Testis (tissue), 3 donors: ENCODE measurements around the gene XPNPEP1. TPM values are rescaled to one million over a fixed set of nuclear protein-coding genes. Genes with fewer than 3 reads are reported as not detected.

Experiments used
- DNase-seq: peaks from one replicate; pipeline ENCODE4 v3.0.0-alpha.2; 2019
- H3K27ac ChIP-seq, 2 donors: fragments of 200-600 bp; sonication (generic); one replicate each; pipeline ENCODE4 v1.5.1; 2019
- H3K27me3 ChIP-seq: fragments of 200-600 bp; sonication (generic); one replicate; pipeline ENCODE4 v1.5.1; 2019
- H3K36me3 ChIP-seq: fragments of 200-600 bp; sonication (generic); one replicate; pipeline ENCODE4 v1.5.1; 2017; ENCODE audit warnings: low read depth; ENCODE audit errors: missing control alignments
- H3K4me1 ChIP-seq: fragments of 200-600 bp; sonication (generic); one replicate; pipeline ENCODE4 v1.5.1; 2019
- H3K4me3 ChIP-seq, 2 donors: fragments of 200-600 bp; sonication (generic); one replicate each; pipeline ENCODE4 v1.5.1; 2017 to 2019
- H3K9me3 ChIP-seq: fragments of 200-600 bp; sonication (generic); one replicate; pipeline ENCODE4 v1.5.1; 2017
- POLR2A ChIP-seq: fragments of 450-650 bp; IDR thresholded peaks from one replicate; pipeline ENCODE4 v1.6.1; 2017; ENCODE audit warnings: antibody characterized with exemption, mild to moderate bottlenecking, moderate library complexity
- WGBS, 2 donors: methylation state at CpG; one replicate each; pipeline ENCODE4 v1.1.5; 2018; 5-methylcytosine and 5-hydroxymethylcytosine counted together
- intact Hi-C: fragments of 100-400 bp; cut with DNase I; formaldehyde crosslinking; loops from one replicate; pipeline ENCODE4 v1.15.1; 2023; ENCODE audit warnings: low total_unique reads
- polyA plus RNA-seq: library from polyadenylated mRNA; stranded (reverse); fragments of 350-450 nt; fragmentation: Illumina TruSeq; extraction: RNeasy Lipid Tissue Mini Kit (QIAGEN cat#74804); gene quantifications from one replicate; pipeline ENCODE4 v1.2.3, GENCODE V29; 2014; ENCODE audit warnings: low read depth, low replicate concordance; ENCODE audit not compliant: insufficient read depth
- total RNA-seq, 2 donors: library from RNA; depleted of rRNA; stranded (reverse); fragments of >200 nt; gene quantifications; one replicate each; pipeline ENCODE4 v1.2.3, GENCODE V29; 2016
- TF ChIP-seq, protein P1 (sequence below), 3 experiments: fragments of 450-650 bp in 2 of 3; fragments of 200-600 bp in 1 of 3; sonication (generic) in 1 of 3; IDR thresholded peaks; one replicate each; pipeline ENCODE4 v1.5.1; 2016 to 2019; ENCODE audit warnings: antibody characterized with exemption in 3 of 3, mild to moderate bottlenecking in 2 of 3, moderate library complexity in 1 of 3

The XPNPEP1 gene
- total and polyA plus RNA-seq, 3 donors from 2014 or later = 55.5 to 118 (median 90.2) TPM

DNA sequence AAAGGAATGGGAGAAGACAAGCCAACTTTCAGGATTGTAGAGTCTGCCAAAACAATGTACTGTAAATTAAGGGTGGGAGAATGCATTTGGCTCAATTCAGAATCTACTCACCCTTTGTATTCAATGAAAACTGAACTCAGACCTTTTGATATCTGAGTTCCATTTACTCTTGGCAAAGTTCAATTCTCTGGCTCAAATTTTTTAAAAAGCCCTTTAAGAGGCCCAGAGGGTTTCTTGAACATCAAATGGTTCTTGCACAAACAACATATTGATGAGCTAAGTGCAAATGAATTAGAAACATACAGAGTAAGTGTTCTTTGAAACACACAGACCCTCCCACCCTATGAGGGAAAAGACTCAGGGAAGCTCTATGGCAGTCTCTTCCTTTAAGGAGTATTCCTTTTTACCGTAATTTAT lies 5.2 kb upstream of the XPNPEP1 start:
- Histone ChIP-seq H3K9me3 (no peaks in the 10 kb centered on the region), H3K4me1 (peaks cover 7% of the 10 kb centered on the region), H3K27ac (no peak overlapping the region), H3K36me3 (no peaks in the 10 kb centered on the region), H3K4me3 (no peak overlapping the region), H3K27me3 (no peaks in the 10 kb centered on the region)
- TF ChIP-seq, protein P1, sequence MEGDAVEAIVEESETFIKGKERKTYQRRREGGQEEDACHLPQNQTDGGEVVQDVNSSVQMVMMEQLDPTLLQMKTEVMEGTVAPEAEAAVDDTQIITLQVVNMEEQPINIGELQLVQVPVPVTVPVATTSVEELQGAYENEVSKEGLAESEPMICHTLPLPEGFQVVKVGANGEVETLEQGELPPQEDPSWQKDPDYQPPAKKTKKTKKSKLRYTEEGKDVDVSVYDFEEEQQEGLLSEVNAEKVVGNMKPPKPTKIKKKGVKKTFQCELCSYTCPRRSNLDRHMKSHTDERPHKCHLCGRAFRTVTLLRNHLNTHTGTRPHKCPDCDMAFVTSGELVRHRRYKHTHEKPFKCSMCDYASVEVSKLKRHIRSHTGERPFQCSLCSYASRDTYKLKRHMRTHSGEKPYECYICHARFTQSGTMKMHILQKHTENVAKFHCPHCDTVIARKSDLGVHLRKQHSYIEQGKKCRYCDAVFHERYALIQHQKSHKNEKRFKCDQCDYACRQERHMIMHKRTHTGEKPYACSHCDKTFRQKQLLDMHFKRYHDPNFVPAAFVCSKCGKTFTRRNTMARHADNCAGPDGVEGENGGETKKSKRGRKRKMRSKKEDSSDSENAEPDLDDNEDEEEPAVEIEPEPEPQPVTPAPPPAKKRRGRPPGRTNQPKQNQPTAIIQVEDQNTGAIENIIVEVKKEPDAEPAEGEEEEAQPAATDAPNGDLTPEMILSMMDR (IDR thresholded peaks at IDR 0.05) = no peak
- TF ChIP-seq POLR2A = no peak
- 70 to 83% methylated on average over 1 of the region's 1 CpG for WGBS, 2 donors
- DNase-seq = no peak
- intact Hi-C loops = no loop called here

DNA sequence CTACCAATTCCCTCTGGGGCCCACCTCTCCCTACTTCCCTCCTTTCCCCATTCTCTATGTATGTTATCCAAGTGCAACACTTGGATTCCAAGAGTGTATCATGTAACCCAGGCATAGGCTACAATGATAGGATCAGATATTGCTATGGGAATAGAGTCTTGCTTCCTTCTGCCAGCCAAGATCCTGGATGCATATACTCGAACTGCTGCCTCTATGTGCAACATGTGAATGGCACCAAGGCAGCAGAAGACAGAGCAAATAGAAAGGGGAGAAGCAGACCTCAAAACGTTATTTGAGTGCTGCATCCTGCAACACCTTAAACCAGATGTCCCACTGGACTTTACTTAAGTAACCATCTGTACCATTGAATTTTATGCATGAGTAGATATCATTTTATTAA lies 3.5 kb upstream of the XPNPEP1 start:
- H3K9me3 ChIP-seq = no peaks in the 10 kb centered on the region
- peaks cover 15% of the 10 kb centered on the region for H3K4me1 ChIP-seq
- WGBS, 2 donors = 74 to 85% methylated on average over 2 of the region's 2 CpGs
- no peak overlapping the region for H3K4me3 ChIP-seq
- no peak overlapping the region for H3K27ac ChIP-seq
- no peaks in the 10 kb centered on the region for H3K27me3 ChIP-seq
- no peaks in the 10 kb centered on the region for H3K36me3 ChIP-seq
- no peak for DNase-seq
- TF ChIP-seq, protein P1 (IDR thresholded peaks at IDR 0.05) = no peak
- no peak for TF ChIP-seq POLR2A
- intact Hi-C loops = no loop called here

DNA sequence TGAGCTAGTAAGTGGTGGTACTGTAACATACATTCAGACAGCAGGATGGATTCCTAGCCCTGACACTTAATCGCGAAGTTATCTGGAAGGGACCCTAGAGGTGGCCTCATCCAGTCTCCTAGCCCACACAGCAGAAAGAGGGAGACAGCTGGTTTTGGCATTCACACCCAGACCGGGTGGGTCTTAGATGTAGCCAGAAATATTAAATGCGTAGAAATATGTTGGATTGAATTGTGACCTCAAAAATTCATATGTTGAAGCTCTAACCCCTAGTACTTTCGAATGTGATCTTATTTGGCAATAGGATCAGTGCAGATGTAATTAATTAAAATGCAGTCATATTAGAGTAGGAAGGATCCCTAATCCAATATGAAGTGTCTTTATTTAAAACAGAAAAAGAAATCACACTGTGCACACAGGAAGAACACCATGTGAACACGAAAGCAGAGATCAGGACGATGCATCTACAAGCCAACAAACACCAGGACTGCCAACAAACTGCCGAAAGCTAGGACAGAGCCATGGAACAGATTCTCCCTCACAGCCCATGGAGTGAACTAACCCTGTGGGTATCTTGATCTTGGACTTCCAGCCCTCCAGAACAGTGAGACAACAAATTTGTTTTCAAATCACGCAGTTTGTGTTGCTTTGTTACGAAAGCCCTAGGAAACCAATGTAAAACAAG lies 2.9 kb upstream of the XPNPEP1 start:
- no peaks in the 10 kb centered on the region for H3K9me3 ChIP-seq
- no peaks in the 10 kb centered on the region for H3K27me3 ChIP-seq
- DNase-seq = no peak
- no peak overlapping the region for H3K4me3 ChIP-seq
- peaks cover 16% of the 10 kb centered on the region for H3K4me1 ChIP-seq
- no peaks in the 10 kb centered on the region for H3K36me3 ChIP-seq
- 57 to 61% methylated on average over 10 of the region's 10 CpGs for WGBS, 2 donors
- peak overlapping the region in 1 of 2 donors; percentile 95 for H3K27ac ChIP-seq
- no peak for TF ChIP-seq POLR2A
- TF ChIP-seq, protein P1 (IDR thresholded peaks at IDR 0.05) = no peak
- intact Hi-C loops = no loop called here

DNA sequence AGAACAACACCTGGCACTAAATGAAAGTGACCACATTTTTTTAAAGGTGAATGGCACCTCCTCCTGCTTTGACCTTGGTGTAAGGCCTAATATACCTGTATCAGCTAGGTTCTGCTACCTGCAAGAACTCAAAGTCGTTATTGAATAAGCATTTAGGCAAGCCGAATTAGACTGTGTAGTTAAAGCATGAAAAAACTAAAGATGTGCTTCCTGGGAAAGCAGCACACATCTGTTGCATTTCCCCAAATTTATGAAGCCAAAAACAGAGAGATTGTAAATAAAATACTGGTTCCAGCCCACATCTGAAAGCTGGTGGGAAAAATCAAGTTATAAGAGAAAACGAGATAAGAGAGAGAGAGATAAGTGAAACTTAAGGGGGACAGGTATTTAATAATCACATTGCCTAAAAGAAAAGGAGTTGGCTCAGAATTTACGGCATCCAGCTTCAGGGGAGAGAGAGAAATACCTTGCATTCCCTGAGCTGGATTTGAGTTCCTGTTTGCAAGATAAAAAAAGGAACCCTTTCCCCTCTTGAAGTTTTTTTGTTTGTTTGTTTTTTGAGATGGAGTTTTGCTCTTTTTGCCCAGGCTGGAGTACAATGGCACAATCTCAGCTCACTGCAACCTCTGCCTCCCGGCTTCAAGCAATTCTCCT lies 1.8 kb upstream of the XPNPEP1 start:
- H3K27ac ChIP-seq = peak overlapping the region in 1 of 2 donors; percentile 95
- intact Hi-C loops = no loop called here
- no peak overlapping the region for H3K4me3 ChIP-seq
- DNase-seq = no peak
- peaks cover 19% of the 10 kb centered on the region for H3K4me1 ChIP-seq
- H3K9me3 ChIP-seq = no peaks in the 10 kb centered on the region
- H3K36me3 ChIP-seq = no peaks in the 10 kb centered on the region
- TF ChIP-seq POLR2A = no peak
- TF ChIP-seq, protein P1 (IDR thresholded peaks at IDR 0.05) = no peak
- 41 to 47% methylated on average over 5 of the region's 5 CpGs for WGBS, 2 donors
- H3K27me3 ChIP-seq = no peaks in the 10 kb centered on the region
